GM10266 (cell line): ENCODE data around the gene RUNDC1.
A peak's percentile ranks its signal among the peaks of the same experiment; 100 is the strongest.

Experiments used
- DNase-seq: peaks from one replicate; pipeline ENCODE4 v3.0.0; 2012; ENCODE audit errors: extremely low spot score
- TF ChIP-seq, protein P1 (sequence below): IDR thresholded peaks from 2 replicates; pipeline ENCODE4 v1.5.1; 2012; ENCODE audit warnings: mild to moderate bottlenecking, low read depth; ENCODE audit not compliant: control insufficient read depth, insufficient read depth; ENCODE audit errors: missing control alignments

Gene RUNDC1

DNA sequence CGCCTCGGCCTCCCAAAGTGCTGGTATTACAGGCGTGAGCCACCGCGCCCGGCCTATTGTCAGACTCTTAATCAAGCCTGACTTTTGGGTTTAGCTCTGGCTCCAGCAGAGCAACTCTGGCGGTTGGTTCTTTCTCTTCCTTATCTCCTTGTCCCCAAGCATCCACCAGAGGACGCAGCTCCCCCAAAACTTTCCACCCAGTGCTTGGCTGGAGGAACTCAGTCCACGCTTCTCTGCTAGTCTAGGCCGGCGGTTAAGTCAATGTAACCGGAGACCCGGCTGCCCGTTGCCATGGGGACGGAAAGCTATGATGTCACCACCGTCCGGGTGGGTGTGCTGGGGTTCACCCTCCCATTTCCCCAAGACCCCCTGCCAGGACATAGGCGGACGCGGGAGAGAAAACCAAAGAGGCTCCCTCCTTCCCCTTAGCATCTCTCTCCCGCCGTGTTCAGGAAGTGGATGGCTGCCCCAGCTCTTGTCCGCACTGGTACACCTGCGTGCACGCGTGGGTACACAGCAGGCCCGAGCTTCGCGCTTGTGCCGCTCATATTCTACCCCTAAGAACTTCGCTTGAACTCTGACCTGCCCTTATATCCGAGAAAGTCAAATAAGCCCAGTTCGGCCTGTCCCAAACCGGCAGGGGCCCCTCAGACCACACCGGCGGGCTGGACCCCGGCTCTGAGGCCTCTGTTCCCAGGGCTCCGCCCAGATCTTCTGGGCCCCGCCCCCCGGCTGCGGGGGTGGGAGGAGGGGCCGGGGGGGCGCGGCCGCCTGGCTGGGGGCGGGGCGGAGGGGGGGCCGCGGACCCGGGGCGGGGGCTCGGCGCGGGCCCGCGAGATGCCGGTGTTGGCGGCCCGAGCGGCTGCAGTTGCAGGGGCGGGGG is 44.3 kb downstream of the RUNDC1 start, which contains the start of gene RND2:
RND2 (plus strand) TSS at position 825 of the 883 bp plus-strand sequence. CDS start 117 bp downstream, outside the sequence.
- peak; percentile 97 for DNase-seq
- TF ChIP-seq, protein P1, sequence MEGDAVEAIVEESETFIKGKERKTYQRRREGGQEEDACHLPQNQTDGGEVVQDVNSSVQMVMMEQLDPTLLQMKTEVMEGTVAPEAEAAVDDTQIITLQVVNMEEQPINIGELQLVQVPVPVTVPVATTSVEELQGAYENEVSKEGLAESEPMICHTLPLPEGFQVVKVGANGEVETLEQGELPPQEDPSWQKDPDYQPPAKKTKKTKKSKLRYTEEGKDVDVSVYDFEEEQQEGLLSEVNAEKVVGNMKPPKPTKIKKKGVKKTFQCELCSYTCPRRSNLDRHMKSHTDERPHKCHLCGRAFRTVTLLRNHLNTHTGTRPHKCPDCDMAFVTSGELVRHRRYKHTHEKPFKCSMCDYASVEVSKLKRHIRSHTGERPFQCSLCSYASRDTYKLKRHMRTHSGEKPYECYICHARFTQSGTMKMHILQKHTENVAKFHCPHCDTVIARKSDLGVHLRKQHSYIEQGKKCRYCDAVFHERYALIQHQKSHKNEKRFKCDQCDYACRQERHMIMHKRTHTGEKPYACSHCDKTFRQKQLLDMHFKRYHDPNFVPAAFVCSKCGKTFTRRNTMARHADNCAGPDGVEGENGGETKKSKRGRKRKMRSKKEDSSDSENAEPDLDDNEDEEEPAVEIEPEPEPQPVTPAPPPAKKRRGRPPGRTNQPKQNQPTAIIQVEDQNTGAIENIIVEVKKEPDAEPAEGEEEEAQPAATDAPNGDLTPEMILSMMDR = peak; percentile 73

DNA sequence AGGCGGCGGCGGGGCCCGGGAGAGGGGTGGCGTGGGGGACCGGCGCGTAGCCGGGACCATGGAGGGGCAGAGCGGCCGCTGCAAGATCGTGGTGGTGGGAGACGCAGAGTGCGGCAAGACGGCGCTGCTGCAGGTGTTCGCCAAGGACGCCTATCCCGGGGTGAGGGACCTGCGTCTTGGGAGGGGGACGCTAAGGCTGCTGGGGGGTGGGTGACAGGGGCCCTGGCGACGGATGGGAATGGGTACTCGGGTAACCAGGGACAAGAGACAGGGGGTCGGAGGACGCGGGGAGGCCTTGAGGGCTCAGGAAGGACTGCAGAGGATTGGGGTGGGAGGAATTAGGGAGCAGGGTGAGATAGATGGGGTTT is 44.9 kb downstream of the RUNDC1 start:
- no peak for DNase-seq
- TF ChIP-seq, protein P1 = no peak

GRCh38 chr17:43025766-43026537 is 45.6 kb downstream of the RUNDC1 start:
- TF ChIP-seq, protein P1 = no peak
- no peak for DNase-seq

DNA sequence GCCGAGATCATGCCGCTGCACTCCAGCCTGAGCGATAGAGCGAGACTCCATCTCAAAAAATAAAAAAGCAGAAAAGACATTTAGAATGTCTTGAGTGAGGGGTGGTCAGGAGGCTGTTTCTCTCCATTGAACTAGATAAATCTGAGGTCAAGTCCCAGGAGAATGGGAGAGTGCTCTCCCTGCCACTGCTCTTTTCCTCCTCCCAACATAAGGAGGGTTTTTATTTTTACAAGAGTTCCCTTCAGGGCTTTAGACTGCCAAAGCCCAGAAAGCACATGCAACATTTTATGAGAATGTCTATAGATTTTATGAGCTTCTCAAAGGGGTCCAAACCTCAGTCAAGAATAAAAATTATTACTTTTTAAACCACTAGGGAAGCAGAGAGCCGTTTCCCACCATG is 46.2 kb downstream of the RUNDC1 start:
- TF ChIP-seq, protein P1 = no peak
- no peak for DNase-seq

DNA sequence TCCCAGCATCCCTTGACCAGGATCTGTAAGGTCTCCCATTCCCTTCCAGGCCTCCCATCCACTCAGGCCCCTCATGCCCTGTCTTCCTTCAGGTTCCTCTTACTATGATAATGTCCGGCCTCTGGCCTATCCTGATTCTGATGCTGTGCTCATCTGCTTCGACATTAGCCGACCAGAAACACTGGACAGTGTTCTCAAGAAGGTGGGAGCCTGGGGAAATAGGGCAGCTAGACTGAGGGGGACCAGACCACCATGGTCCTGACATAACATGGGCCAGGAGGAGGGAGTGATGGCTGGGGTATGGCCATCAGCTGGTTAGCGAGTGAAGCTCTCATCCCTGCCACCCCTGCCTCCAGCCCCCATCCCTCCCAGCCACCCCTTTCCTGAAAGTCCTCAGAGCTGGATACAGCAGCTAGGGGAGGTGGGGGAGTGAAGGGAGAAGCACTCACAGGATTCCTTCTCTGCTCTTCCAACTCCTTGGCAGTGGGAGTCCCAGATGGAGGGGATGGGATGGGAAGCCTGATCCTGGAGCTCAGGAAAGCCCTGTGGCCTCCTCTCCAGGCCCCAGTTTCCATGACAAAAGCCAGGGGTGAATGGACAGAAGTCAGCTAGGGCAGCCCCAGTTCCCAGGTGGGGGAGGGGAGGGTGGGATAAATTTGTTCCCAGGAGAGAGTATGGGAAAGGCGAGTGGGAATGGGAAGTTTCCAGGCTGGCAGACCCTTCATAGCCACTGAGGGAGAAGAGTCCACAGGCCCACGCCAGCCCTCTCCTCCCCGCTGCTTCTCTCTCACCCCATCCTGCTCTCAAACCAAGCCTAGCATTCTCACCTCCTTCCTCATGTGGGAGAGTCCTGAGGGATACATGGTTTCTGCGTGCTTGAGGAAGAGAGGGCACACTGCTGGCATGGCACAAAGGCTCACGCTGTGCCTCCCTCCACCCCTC is 47.0 kb downstream of the RUNDC1 start:
- DNase-seq = no peak
- TF ChIP-seq, protein P1 = no peak

GRCh38 chr17:43028221-43028861 is 48.0 kb downstream of the RUNDC1 start:
- TF ChIP-seq, protein P1 = no peak
- DNase-seq = no peak
